ENCODE measurements around the gene ZDHHC8.

- TF ChIP-seq GATA2 (IDR thresholded peaks at IDR 0.05; ENCODE audit: insufficient read depth, insufficient read length, low read depth, low read length) (no peak), POLR2A (IDR thresholded peaks at IDR 0.05; ENCODE audit: low read depth, low read length) (no peak), POLR2AphosphoS5 (IDR thresholded peaks at IDR 0.05; ENCODE audit: insufficient read depth, low read depth, low read length) (no peak), EZH2 (IDR thresholded peaks at IDR 0.05; ENCODE audit: borderline replicate concordance, low read depth, low read length, severe bottlenecking) (no peak), CTCF (IDR thresholded peaks at IDR 0.05; ENCODE audit: extremely low read depth in 1 of 2, insufficient read depth in 1 of 2, low read depth in 1 of 2, low read length in 2 of 2) (no peak), MAX (IDR thresholded peaks at IDR 0.05; ENCODE audit: insufficient read depth, insufficient read length) (no peak), JUN (IDR thresholded peaks at IDR 0.05; ENCODE audit: borderline replicate concordance, insufficient read depth, insufficient read length, low read depth) (no peak), FOS (IDR thresholded peaks at IDR 0.05; ENCODE audit: borderline replicate concordance, insufficient read depth, low read length) (no peak)
Measured at GRCh38 chr22:20133930-20134549, 2.4 kb downstream of the ZDHHC8 start.
